K562 (cell line): ENCODE results near the gene PDIA4. TPM values are rescaled to one million over a fixed set of nuclear protein-coding genes. Genes with fewer than 3 reads are reported as not detected.

Experiments
- ATF7 ChIP-seq: fragments of 450-650 bp; IDR thresholded peaks from 2 replicates; pipeline ENCODE4 v1.7.1; 2014; ENCODE audit warnings: mild to moderate bottlenecking, moderate library complexity
- CAMTA2 ChIP-seq: fragments of 250-450 bp; sonication (Bioruptor Pico); conservative IDR thresholded peaks from 2 replicates; pipeline ENCODE4 v1.5.1; 2022
- CC2D1A ChIP-seq: fragments of 450-650 bp; IDR thresholded peaks from 2 replicates; pipeline ENCODE4 v1.6.1; 2017; ENCODE audit warnings: mild to moderate bottlenecking
- DEAF1 ChIP-seq: fragments of 450-650 bp; formaldehyde crosslinking; IDR thresholded peaks from 2 replicates; pipeline ENCODE4 v1.4.0; 2020; ENCODE audit warnings: mild to moderate bottlenecking, moderate library complexity
- HDAC1 ChIP-seq, 2 experiments: fragments of 450-650 bp; IDR thresholded peaks; 2 replicates each; pipeline ENCODE4 v1.6.1; 2016 to 2017; ENCODE audit warnings: inconsistent platforms in 1 of 2, mild to moderate bottlenecking in 1 of 2, moderate library complexity in 1 of 2
- HMG20A ChIP-seq: fragments of 450-650 bp; formaldehyde crosslinking; conservative IDR thresholded peaks from 2 replicates; pipeline ENCODE4 v1.4.0; 2020; ENCODE audit warnings: mild to moderate bottlenecking, mixed read lengths
- ID3 ChIP-seq, 2 experiments: fragments of 250-450 bp in 1 of 2; fragments of 450-650 bp in 1 of 2; sonication (Bioruptor Pico) in 1 of 2; IDR thresholded peaks; 2 replicates each; pipeline versions ENCODE4 v1.6.1 to v1.8.0; 2016 to 2021; ENCODE audit warnings: mild to moderate bottlenecking in 2 of 2, moderate library complexity in 2 of 2, missing compliant biosample characterization in 1 of 2, missing genetic modification characterization in 1 of 2
- KDM2B ChIP-seq: fragments of 250-450 bp; sonication (Bioruptor Pico); IDR thresholded peaks from 2 replicates; pipeline ENCODE4 v1.8.0; 2021; ENCODE audit warnings: mild to moderate bottlenecking, moderate library complexity
- KLF10 ChIP-seq: fragments of 250-450 bp; sonication (Bioruptor Pico); IDR thresholded peaks from 2 replicates; pipeline ENCODE4 v1.6.1; 2021; ENCODE audit warnings: matching md5 sums
- MTA2 ChIP-seq: fragments of 450-650 bp; IDR thresholded peaks from 2 replicates; pipeline ENCODE4 v1.6.1; 2016; ENCODE audit warnings: low read depth
- PRPF4 ChIP-seq: fragments of 200-400 bp; formaldehyde crosslinking; IDR thresholded peaks from one replicate; pipeline ENCODE4 v1.6.1; 2017; ENCODE audit warnings: low read length, low read depth, mild to moderate bottlenecking; ENCODE audit not compliant: insufficient read depth, poor library complexity, severe bottlenecking
- SMAD1 ChIP-seq: fragments of 150-350 bp; IDR thresholded peaks from 2 replicates; pipeline ENCODE4 v1.6.1; 2014; ENCODE audit warnings: low read length, low read depth; ENCODE audit not compliant: partially characterized antibody
- TFE3 ChIP-seq: fragments of 450-650 bp; formaldehyde crosslinking; IDR thresholded peaks from 2 replicates; pipeline ENCODE4 v1.4.0; 2020; ENCODE audit warnings: mild to moderate bottlenecking, mixed read lengths
- ZBTB26 ChIP-seq: fragments of 450-650 bp; formaldehyde crosslinking; IDR thresholded peaks from 2 replicates; pipeline ENCODE4 v1.4.0; 2022; ENCODE audit warnings: missing genetic modification characterization
- ZFP30 ChIP-seq: fragments of 250-450 bp; sonication (Bioruptor Pico); IDR thresholded peaks from 2 replicates; pipeline ENCODE4 v1.8.0; 2022; ENCODE audit warnings: moderate library complexity, mild to moderate bottlenecking, inconsistent platforms, borderline replicate concordance
- polyA plus RNA-seq, 8 experiments: library from polyadenylated mRNA; depleted of rRNA in 4 of 8; stranded (reverse) in 5 of 8; unstranded in 3 of 8; fragments of >200 nt; fragmentation: Nextera tagmentation in 2 of 8; fragmentation: Illumina TruSeq in 1 of 8; extraction: Ambion mirVana in 2 of 8; extraction: Trizol in 1 of 8; gene quantifications; 2 replicates each; pipeline versions ENCODE4 v1.2.1 to v1.2.3, GENCODE V29; 2011 to 2014; ENCODE audit warnings: inconsistent platforms in 1 of 8, missing spikeins in 1 of 8
- total RNA-seq, 7 experiments: library from RNA; depleted of rRNA in 6 of 7; stranded (reverse); fragments of >200 nt in 6 of 7; fragmentation: Illumina TruSeq in 2 of 7; extraction: Trizol in 2 of 7; gene quantifications; 2 replicates each; pipeline versions ENCODE4 v1.2.1 to v1.2.3, GENCODE V29; 2011 to 2021; ENCODE audit warnings: low replicate concordance in 1 of 7
- TF ChIP-seq, protein P1 (sequence below): fragments of 450-650 bp; IDR thresholded peaks from 2 replicates; pipeline ENCODE4 v1.6.1; 2018; ENCODE audit not compliant: partially characterized antibody
- TF ChIP-seq, protein P2 (sequence below): sonication (generic); formaldehyde crosslinking; IDR thresholded peaks from 2 replicates; pipeline ENCODE4 v1.8.0; 2022; ENCODE audit warnings: missing genetic modification reagents, mild to moderate bottlenecking, borderline replicate concordance

The PDIA4 gene
- total and polyA plus RNA-seq, 9 of the 15 experiments (the other 6 are each of a cell fraction or from before 2014, with no cell fraction given), result 9.1 to 175 (median 146) TPM

- no peak for TF ChIP-seq CAMTA2 (CRISPR knock-in tag)
- peak in 1 of 2 experiments; percentile 72; a peak in 2 of 4 replicates for TF ChIP-seq HDAC1 (IDR thresholded peaks at IDR 0.05)
- TF ChIP-seq KLF10 (CRISPR knock-in tag), result no peak
- no peak for TF ChIP-seq ZFP30
- no peak for TF ChIP-seq TFE3 (CRISPR knock-in tag)
- peak; percentile 86 for TF ChIP-seq DEAF1
- no peak for TF ChIP-seq KDM2B (CRISPR knock-in tag)
- no peak for TF ChIP-seq ID3 (CRISPR knock-in tag; IDR thresholded peaks at IDR 0.05)
- no peak; the same call in none of the 2 replicates for TF ChIP-seq ID3 (tag; IDR thresholded peaks at IDR 0.05)
- TF ChIP-seq MTA2, result peak; percentile 12; the same call in 1 of the 2 replicates
- TF ChIP-seq ATF7, result peak; percentile 78
- TF ChIP-seq, protein P1, sequence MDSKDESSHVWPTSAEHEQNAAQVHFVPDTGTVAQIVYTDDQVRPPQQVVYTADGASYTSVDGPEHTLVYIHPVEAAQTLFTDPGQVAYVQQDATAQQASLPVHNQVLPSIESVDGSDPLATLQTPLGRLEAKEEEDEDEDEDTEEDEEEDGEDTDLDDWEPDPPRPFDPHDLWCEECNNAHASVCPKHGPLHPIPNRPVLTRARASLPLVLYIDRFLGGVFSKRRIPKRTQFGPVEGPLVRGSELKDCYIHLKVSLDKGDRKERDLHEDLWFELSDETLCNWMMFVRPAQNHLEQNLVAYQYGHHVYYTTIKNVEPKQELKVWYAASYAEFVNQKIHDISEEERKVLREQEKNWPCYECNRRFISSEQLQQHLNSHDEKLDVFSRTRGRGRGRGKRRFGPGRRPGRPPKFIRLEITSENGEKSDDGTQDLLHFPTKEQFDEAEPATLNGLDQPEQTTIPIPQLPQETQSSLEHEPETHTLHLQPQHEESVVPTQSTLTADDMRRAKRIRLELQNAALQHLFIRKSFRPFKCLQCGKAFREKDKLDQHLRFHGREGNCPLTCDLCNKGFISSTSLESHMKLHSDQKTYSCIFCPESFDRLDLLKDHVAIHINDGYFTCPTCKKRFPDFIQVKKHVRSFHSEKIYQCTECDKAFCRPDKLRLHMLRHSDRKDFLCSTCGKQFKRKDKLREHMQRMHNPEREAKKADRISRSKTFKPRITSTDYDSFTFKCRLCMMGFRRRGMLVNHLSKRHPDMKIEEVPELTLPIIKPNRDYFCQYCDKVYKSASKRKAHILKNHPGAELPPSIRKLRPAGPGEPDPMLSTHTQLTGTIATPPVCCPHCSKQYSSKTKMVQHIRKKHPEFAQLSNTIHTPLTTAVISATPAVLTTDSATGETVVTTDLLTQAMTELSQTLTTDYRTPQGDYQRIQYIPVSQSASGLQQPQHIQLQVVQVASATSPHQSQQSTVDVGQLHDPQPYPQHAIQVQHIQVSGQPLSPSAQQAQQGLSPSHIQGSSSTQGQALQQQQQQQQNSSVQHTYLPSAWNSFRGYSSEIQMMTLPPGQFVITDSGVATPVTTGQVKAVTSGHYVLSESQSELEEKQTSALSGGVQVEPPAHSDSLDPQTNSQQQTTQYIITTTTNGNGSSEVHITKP, result peak; percentile 16
- TF ChIP-seq PRPF4, result no peak
- TF ChIP-seq, protein P2, sequence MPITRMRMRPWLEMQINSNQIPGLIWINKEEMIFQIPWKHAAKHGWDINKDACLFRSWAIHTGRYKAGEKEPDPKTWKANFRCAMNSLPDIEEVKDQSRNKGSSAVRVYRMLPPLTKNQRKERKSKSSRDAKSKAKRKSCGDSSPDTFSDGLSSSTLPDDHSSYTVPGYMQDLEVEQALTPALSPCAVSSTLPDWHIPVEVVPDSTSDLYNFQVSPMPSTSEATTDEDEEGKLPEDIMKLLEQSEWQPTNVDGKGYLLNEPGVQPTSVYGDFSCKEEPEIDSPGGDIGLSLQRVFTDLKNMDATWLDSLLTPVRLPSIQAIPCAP, result no peak
- no peak for TF ChIP-seq SMAD1
- TF ChIP-seq CC2D1A, result peak; percentile 96
- no peak for TF ChIP-seq ZBTB26 (CRISPR knock-in tag)
- no peak for TF ChIP-seq HMG20A (CRISPR knock-in tag)
Measured at GRCh38 chr7:148962823-148963582, 65.3 kb downstream of the PDIA4 start (continued).
